Liver (tissue), 9 donors: ENCODE data around the gene SLC35A3. TPM values are rescaled to one million over a fixed set of nuclear protein-coding genes. Genes with fewer than 3 reads are reported as not detected.
A peak's percentile ranks its signal among the peaks of the same experiment; 100 is the strongest.

Experiments used
- DNase-seq: peaks from one replicate; pipeline ENCODE4 v3.0.0-alpha.2; 2017; ENCODE audit warnings: low spot score
- H3K27ac ChIP-seq, 2 donors: one replicate each; pipeline ENCODE4 v1.7.0; 2013; ENCODE audit warnings: inconsistent platforms in 2 of 2, low read length in 2 of 2, control low read depth in 1 of 2, low read depth in 1 of 2, mild to moderate bottlenecking in 1 of 2
- H3K27me3 ChIP-seq, 4 donors: one replicate each; pipeline versions ENCODE4 v1.6.1 to v1.7.0; 2013; ENCODE audit warnings: low read length in 3 of 4, inconsistent platforms in 1 of 4, mild to moderate bottlenecking in 1 of 4, moderate library complexity in 1 of 4; ENCODE audit not compliant: control insufficient read depth in 4 of 4, insufficient read depth in 4 of 4
- H3K36me3 ChIP-seq, 4 donors: one replicate each; pipeline versions ENCODE4 v1.6.1 to v1.7.0; 2013; ENCODE audit warnings: low read length in 3 of 4, mild to moderate bottlenecking in 3 of 4, low read depth in 1 of 4, moderate library complexity in 1 of 4; ENCODE audit not compliant: control insufficient read depth in 4 of 4, insufficient read depth in 3 of 4
- H3K4me1 ChIP-seq, 4 donors: one replicate each; pipeline versions ENCODE4 v1.6.1 to v1.7.0; 2013; ENCODE audit warnings: low read length in 3 of 4, mild to moderate bottlenecking in 3 of 4, moderate library complexity in 1 of 4; ENCODE audit not compliant: control insufficient read depth in 4 of 4, insufficient read depth in 4 of 4
- H3K4me3 ChIP-seq, 3 donors: one replicate each; pipeline versions ENCODE4 v1.6.1 to v1.7.0; 2013; ENCODE audit warnings: low read length in 3 of 3, control low read depth in 1 of 3, low read depth in 1 of 3, mild to moderate bottlenecking in 1 of 3
- H3K9ac ChIP-seq, 2 donors: one replicate each; pipeline ENCODE4 v1.7.0; 2013; ENCODE audit warnings: low read length in 2 of 2, mild to moderate bottlenecking in 2 of 2, moderate library complexity in 2 of 2, control low read depth in 1 of 2, low read depth in 1 of 2
- H3K9me3 ChIP-seq, 4 donors: one replicate each; pipeline versions ENCODE4 v1.6.1 to v1.7.0; 2013; ENCODE audit warnings: low read length in 3 of 4; ENCODE audit not compliant: control insufficient read depth in 4 of 4
- EGR1 ChIP-seq, 2 donors: IDR thresholded peaks; 2 replicates each; pipeline ENCODE4 v1.6.1; 2016 to 2018; ENCODE audit warnings: antibody characterized with exemption in 2 of 2, low read depth in 2 of 2
- HNF4A ChIP-seq, 2 donors: conservative IDR thresholded peaks; 2 replicates each; pipeline ENCODE4 v1.6.1; 2016; ENCODE audit warnings: antibody characterized with exemption in 2 of 2, mild to moderate bottlenecking in 2 of 2
- JUND ChIP-seq, 2 donors: IDR thresholded peaks; 2 replicates each; pipeline ENCODE4 v1.6.1; 2016; ENCODE audit warnings: antibody characterized with exemption in 2 of 2
- NR2F2 ChIP-seq: IDR thresholded peaks from 2 replicates; pipeline ENCODE4 v1.6.1; 2016; ENCODE audit warnings: antibody characterized with exemption
- RAD21 ChIP-seq, 2 donors: IDR thresholded peaks; 2 replicates each; pipeline ENCODE4 v1.6.1; 2016; ENCODE audit warnings: antibody characterized with exemption in 2 of 2, mild to moderate bottlenecking in 2 of 2
- YY1 ChIP-seq: IDR thresholded peaks from 2 replicates; pipeline ENCODE4 v1.6.1; 2016; ENCODE audit warnings: antibody characterized with exemption, mild to moderate bottlenecking
- WGBS: extraction: QIAGEN DNeasy Blood & Tissue Kit; methylation state at CpG from one replicate; pipeline ENCODE4 v1.1.7; 2013; 5-methylcytosine and 5-hydroxymethylcytosine counted together
- polyA plus RNA-seq, 2 donors: library from polyadenylated mRNA; stranded (reverse) in 1 of 2; unstranded in 1 of 2; fragments of 200-250 nt in 1 of 2; fragments of >200 nt in 1 of 2; fragmentation: Nextera tagmentation in 1 of 2; extraction: Ambion mirVana in 1 of 2; gene quantifications; one replicate each; pipeline versions ENCODE4 v1.2.1 to v1.2.3, GENCODE V29; 2013 to 2015
- total RNA-seq, 2 donors: library from RNA; depleted of rRNA; stranded (reverse); fragments of >200 nt; gene quantifications; one replicate each; pipeline ENCODE4 v1.2.3, GENCODE V29; 2014
- TF ChIP-seq, protein P1 (sequence below): IDR thresholded peaks from 2 replicates; pipeline ENCODE4 v1.6.1; 2016; ENCODE audit warnings: antibody characterized with exemption, mild to moderate bottlenecking
- TF ChIP-seq, protein P2 (sequence below): fragments of 150-350 bp; IDR thresholded peaks from 2 replicates; pipeline ENCODE4 v1.5.1; 2017; ENCODE audit warnings: improper control_type of control experiment, low read depth, low read length; ENCODE audit not compliant: missing input control
- donor health status: healthy.
- donor health status: healthy.
- donor health status: healthy.
- donor health status: healthy.
- donor health status: healthy.

Gene SLC35A3
- total and polyA plus RNA-seq, 4 donors, result 12.1 to 35.1 (median 14.4) TPM

DNA sequence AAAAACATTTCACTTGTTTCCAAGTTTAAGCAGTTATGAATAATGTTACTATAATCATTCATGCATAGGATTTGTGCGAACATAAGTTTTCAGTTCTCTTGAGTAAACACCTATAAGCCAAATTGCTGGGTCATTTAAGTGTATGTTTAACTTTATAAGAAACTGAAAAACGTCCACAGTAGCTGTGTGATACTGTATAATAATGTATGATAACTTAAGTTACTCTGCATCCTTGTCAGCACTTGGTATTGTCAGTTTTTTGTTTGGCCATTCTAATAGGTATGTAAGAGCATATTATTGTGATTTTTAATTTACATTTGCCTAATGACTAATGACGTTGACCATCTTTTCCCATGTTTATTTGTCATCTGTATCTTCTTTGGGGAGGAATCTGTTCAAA is 14.4 kb upstream of the SLC35A3 start:
- WGBS, result 83% methylated on average over 3 of the region's 3 CpGs
- Histone ChIP-seq H3K36me3 (no peaks in the 10 kb centered on the region), H3K4me1 (peaks cover 0 to 3% (median 0%) of the 10 kb centered on the region in 4 donors), H3K27ac (no peak overlapping the region), H3K27me3 (no peaks in the 10 kb centered on the region), H3K9ac (no peak overlapping the region), H3K9me3 (no peaks in the 10 kb centered on the region), H3K4me3 (no peak overlapping the region)
- TF ChIP-seq EGR1 (IDR thresholded peaks at IDR 0.05; ENCODE audit: low read depth in 2 of 2) (no peak), YY1 (no peak), NR2F2 (no peak), JUND (IDR thresholded peaks at IDR 0.05) (no peak)
- TF ChIP-seq, protein P1, sequence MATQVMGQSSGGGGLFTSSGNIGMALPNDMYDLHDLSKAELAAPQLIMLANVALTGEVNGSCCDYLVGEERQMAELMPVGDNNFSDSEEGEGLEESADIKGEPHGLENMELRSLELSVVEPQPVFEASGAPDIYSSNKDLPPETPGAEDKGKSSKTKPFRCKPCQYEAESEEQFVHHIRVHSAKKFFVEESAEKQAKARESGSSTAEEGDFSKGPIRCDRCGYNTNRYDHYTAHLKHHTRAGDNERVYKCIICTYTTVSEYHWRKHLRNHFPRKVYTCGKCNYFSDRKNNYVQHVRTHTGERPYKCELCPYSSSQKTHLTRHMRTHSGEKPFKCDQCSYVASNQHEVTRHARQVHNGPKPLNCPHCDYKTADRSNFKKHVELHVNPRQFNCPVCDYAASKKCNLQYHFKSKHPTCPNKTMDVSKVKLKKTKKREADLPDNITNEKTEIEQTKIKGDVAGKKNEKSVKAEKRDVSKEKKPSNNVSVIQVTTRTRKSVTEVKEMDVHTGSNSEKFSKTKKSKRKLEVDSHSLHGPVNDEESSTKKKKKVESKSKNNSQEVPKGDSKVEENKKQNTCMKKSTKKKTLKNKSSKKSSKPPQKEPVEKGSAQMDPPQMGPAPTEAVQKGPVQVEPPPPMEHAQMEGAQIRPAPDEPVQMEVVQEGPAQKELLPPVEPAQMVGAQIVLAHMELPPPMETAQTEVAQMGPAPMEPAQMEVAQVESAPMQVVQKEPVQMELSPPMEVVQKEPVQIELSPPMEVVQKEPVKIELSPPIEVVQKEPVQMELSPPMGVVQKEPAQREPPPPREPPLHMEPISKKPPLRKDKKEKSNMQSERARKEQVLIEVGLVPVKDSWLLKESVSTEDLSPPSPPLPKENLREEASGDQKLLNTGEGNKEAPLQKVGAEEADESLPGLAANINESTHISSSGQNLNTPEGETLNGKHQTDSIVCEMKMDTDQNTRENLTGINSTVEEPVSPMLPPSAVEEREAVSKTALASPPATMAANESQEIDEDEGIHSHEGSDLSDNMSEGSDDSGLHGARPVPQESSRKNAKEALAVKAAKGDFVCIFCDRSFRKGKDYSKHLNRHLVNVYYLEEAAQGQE, result no peak
- TF ChIP-seq, protein P2, sequence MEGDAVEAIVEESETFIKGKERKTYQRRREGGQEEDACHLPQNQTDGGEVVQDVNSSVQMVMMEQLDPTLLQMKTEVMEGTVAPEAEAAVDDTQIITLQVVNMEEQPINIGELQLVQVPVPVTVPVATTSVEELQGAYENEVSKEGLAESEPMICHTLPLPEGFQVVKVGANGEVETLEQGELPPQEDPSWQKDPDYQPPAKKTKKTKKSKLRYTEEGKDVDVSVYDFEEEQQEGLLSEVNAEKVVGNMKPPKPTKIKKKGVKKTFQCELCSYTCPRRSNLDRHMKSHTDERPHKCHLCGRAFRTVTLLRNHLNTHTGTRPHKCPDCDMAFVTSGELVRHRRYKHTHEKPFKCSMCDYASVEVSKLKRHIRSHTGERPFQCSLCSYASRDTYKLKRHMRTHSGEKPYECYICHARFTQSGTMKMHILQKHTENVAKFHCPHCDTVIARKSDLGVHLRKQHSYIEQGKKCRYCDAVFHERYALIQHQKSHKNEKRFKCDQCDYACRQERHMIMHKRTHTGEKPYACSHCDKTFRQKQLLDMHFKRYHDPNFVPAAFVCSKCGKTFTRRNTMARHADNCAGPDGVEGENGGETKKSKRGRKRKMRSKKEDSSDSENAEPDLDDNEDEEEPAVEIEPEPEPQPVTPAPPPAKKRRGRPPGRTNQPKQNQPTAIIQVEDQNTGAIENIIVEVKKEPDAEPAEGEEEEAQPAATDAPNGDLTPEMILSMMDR, result no peak
- no peak for DNase-seq

DNA sequence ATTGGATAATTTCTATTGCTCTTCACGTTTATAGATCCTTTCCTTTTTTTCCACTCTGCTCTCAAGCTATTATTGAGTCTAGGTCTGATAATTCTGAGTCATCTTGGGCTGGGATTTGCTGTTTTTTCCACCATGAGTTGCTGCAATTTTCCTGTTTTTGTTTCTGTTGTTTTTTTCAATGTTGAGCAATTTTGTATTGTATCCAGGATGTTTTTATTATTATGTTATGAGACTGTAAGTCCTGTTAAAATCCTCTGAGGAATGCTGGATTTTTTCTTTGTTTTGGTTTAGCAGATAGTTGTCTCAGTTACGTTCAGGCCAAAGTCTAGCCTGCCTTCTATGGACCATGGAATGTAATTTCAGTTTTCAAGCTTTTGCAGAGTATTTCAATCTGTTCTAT is 13.0 kb upstream of the SLC35A3 start:
- TF ChIP-seq HNF4A (conservative IDR thresholded peaks at IDR 0.05) (peak; percentile 12 to 35), RAD21 (IDR thresholded peaks at IDR 0.05) (peak; percentile 19 to 22)
- TF ChIP-seq, protein P1, result no peak
- Histone ChIP-seq H3K4me1 (peaks cover 0 to 3% (median 0%) of the 10 kb centered on the region in 4 donors), H3K27me3 (no peaks in the 10 kb centered on the region), H3K27ac (no peak overlapping the region), H3K36me3 (no peaks in the 10 kb centered on the region), H3K9me3 (no peaks in the 10 kb centered on the region), H3K9ac (no peak overlapping the region), H3K4me3 (no peak overlapping the region)
- DNase-seq, result no peak
- WGBS, result 43% methylated on average over 2 of the region's 2 CpGs
